HepG2 (cell line): ENCODE measurements around the gene RBM34. TPM values are rescaled to one million over a fixed set of nuclear protein-coding genes. Genes with fewer than 3 reads are reported as not detected.

ENCODE experiments used
- ATAC-seq: fragments of 200-7000 bp; cut with Tn5 transposase; 3 replicates; pipeline ENCODE4 v1.9.1; 2020; ENCODE audit warnings: mild to moderate bottlenecking, moderate library complexity
- Bru-seq: library from RNA; stranded (reverse); fragments of 400-500 nt; gene quantifications from one replicate; lab custom pipeline; 2021; lab: Mats Ljungman, UMichigan
- BruChase-seq, 2 experiments: library from RNA; stranded (reverse); fragments of 400-500 nt; gene quantifications; one replicate each; lab custom pipeline; 2021; lab: Mats Ljungman, UMichigan
- BruUV-seq: library from RNA; stranded (reverse); fragments of 400-500 nt; replicated peaks from 2 replicates; lab custom pipeline; 2021; lab: Mats Ljungman, UMichigan
- CTCF ChIA-PET: fragments of 300-600 bp; formaldehyde crosslinking; extraction: SDS; loops from one replicate; lab custom pipeline; 2021; ENCODE audit warnings: low total read pairs, inconsistent platforms, low intra/inter-chr PET ratio; lab: Yijun Ruan, JAX
- POLR2A ChIA-PET: fragments of 350-600 bp; sonication (Branson Sonifier 250); formaldehyde crosslinking; loops from one replicate; lab custom pipeline; 2020; ENCODE audit warnings: antibody characterized with exemption, inconsistent platforms; lab: Yijun Ruan, JAX
- DNase-seq: peaks from one replicate; pipeline ENCODE4 v3.0.0-alpha.2; 2015; ENCODE audit warnings: low spot score
- FAIRE-seq: peaks from 3 replicates; lab custom pipeline; 2011; peaks lifted over from hg19 to GRCh38; lab: Jason Lieb, UNC
- H2AFZ ChIP-seq: one replicate; pipeline ENCODE4 v1.6.1; 2011; ENCODE audit warnings: low read length, inconsistent platforms
- H3K27ac ChIP-seq: fragments of 300-600 bp; 3 replicates; pipeline ENCODE4 v1.8.0; 2011; ENCODE audit warnings: mixed run types, mild to moderate bottlenecking, mixed read lengths, low read length, inconsistent platforms; ENCODE audit not compliant: insufficient read depth; ENCODE audit errors: extremely low read length
- H3K27me3 ChIP-seq, 2 experiments: fragments of 200-600 bp in 1 of 2; 2 replicates in 1 of 2; 3 replicates in 1 of 2; pipeline versions ENCODE4 v1.6.0 to v1.8.0; 2011; ENCODE audit warnings: low read length in 2 of 2, mild to moderate bottlenecking in 2 of 2, moderate library complexity in 2 of 2, inconsistent platforms in 1 of 2; ENCODE audit not compliant: insufficient read depth in 2 of 2, control insufficient read depth in 1 of 2
- H3K36me3 ChIP-seq, 2 experiments: fragments of 200-600 bp in 1 of 2; replicated peaks in 1 of 2; 2 replicates in 1 of 2; 3 replicates in 1 of 2; pipeline versions ENCODE4 v1.5.1 to v1.8.0; 2011; ENCODE audit warnings: low read length in 2 of 2, inconsistent platforms in 1 of 2; ENCODE audit not compliant: insufficient read depth in 2 of 2, control insufficient read depth in 1 of 2
- H3K4me1 ChIP-seq: 2 replicates; pipeline ENCODE4 v1.5.1; 2012; ENCODE audit warnings: low read length, inconsistent platforms; ENCODE audit not compliant: insufficient read depth
- H3K4me2 ChIP-seq: 2 replicates; pipeline ENCODE4 v1.6.0; 2011; ENCODE audit warnings: low read depth, low read length, inconsistent platforms
- H3K4me3 ChIP-seq, 3 experiments: fragments of 200-600 bp in 1 of 3; sonication (generic), shearing (Covaris generic) in 1 of 3; replicated peaks in 1 of 3; 2 replicates each; pipeline ENCODE4 v1.5.1; 2011 to 2016; ENCODE audit warnings: low read length in 3 of 3, inconsistent platforms in 2 of 3, low read depth in 2 of 3, mild to moderate bottlenecking in 2 of 3, control low read depth in 1 of 3, mixed read lengths in 1 of 3; ENCODE audit not compliant: insufficient read depth in 1 of 3
- H3K79me2 ChIP-seq: one replicate; pipeline ENCODE4 v1.6.1; 2011; ENCODE audit warnings: low read length, inconsistent platforms; ENCODE audit not compliant: insufficient read depth
- H3K9ac ChIP-seq: 2 replicates; pipeline ENCODE4 v1.6.0; 2011; ENCODE audit warnings: mild to moderate bottlenecking, low read depth, low read length, inconsistent platforms; ENCODE audit not compliant: insufficient read depth
- H3K9me3 ChIP-seq: 2 replicates; pipeline ENCODE4 v1.5.1; 2012; ENCODE audit warnings: mild to moderate bottlenecking, low read length
- H4K20me1 ChIP-seq: 2 replicates; pipeline ENCODE4 v1.6.0; 2011; ENCODE audit warnings: inconsistent platforms, mild to moderate bottlenecking, low read length, moderate library complexity; ENCODE audit not compliant: insufficient read depth
- ATF6 ChIP-seq: sonication (generic); formaldehyde crosslinking; conservative IDR thresholded peaks from 2 replicates; pipeline ENCODE4 v1.4.0; 2020; ENCODE audit warnings: missing genetic modification reagents
- KLF9 ChIP-seq: IDR thresholded peaks from 2 replicates; pipeline ENCODE4 v1.6.1; 2016; ENCODE audit warnings: low read depth
- SOX13 ChIP-seq, 3 experiments: fragments of 450-650 bp in 1 of 3; sonication (generic) in 1 of 3; formaldehyde crosslinking in 1 of 3; IDR thresholded peaks in 2 of 3; conservative IDR thresholded peaks in 1 of 3; 2 replicates each; pipeline versions ENCODE4 v1.5.0 to v1.6.1; 2016 to 2020; ENCODE audit warnings: antibody characterized with exemption in 1 of 3, mild to moderate bottlenecking in 1 of 3, missing compliant biosample characterization in 1 of 3, missing genetic modification reagents in 1 of 3, moderate library complexity in 1 of 3
- SRSF1 ChIP-seq: fragments of 200-400 bp; formaldehyde crosslinking; optimal IDR thresholded peaks from 2 replicates; pipeline ENCODE3; 2017; ENCODE audit warnings: mild to moderate bottlenecking, low read depth, low read length, moderate library complexity
- ZBTB43 ChIP-seq: sonication (generic); formaldehyde crosslinking; conservative IDR thresholded peaks from 2 replicates; pipeline ENCODE4 v1.4.0; 2020; ENCODE audit warnings: missing genetic modification reagents
- ZNF224 ChIP-seq: sonication (generic); formaldehyde crosslinking; IDR thresholded peaks from 2 replicates; pipeline ENCODE4 v1.5.0; 2020; ENCODE audit warnings: mild to moderate bottlenecking, missing genetic modification reagents
- ZNF468 ChIP-seq: sonication (generic); formaldehyde crosslinking; IDR thresholded peaks from 2 replicates; pipeline ENCODE4 v1.8.0; 2022; ENCODE audit warnings: mild to moderate bottlenecking, moderate library complexity, missing genetic modification reagents
- ZNF839 ChIP-seq: sonication (generic); formaldehyde crosslinking; IDR thresholded peaks from 2 replicates; pipeline ENCODE4 v1.4.0; 2020; ENCODE audit warnings: missing genetic modification reagents, mild to moderate bottlenecking, borderline replicate concordance
- ZSCAN29 ChIP-seq: sonication (generic); formaldehyde crosslinking; conservative IDR thresholded peaks from 2 replicates; pipeline ENCODE4 v1.4.0; 2020; ENCODE audit warnings: mild to moderate bottlenecking, missing genetic modification reagents
- WGBS: methylation state at CpG from one replicate; pipeline ENCODE4 v1.1.6; 2017; ENCODE audit warnings: low lambda C conversion rate; 5-methylcytosine and 5-hydroxymethylcytosine counted together
- in situ Hi-C: cut with HindIII; loops from 2 replicates; pipeline ENCODE4 v1.10.0; 2017; ENCODE audit warnings: low pct_unique_long_range_greater_than_20kb; ENCODE audit not compliant: extremely low pct_ligation_motif_present
- intact Hi-C: fragments of 100-400 bp; cut with micrococcal nuclease; formaldehyde crosslinking; loops from one replicate; pipeline ENCODE4 v1.10.0; 2022; ENCODE audit not compliant: unreplicated experiment
- long read RNA-seq, 2 experiments: library from RNA in 1 of 2; library from polyadenylated mRNA in 1 of 2; stranded (forward) in 1 of 2; unstranded in 1 of 2; transcript quantifications; one replicate each; pipeline ENCODE4 v2.0.0, GENCODE V29; 2019 to 2022
- polyA minus RNA-seq, 3 experiments: library from RNA; depleted of rRNA, polyadenylated mRNA; stranded (reverse); fragments of >200 nt; gene quantifications; 2 replicates each; pipeline ENCODE4 v1.2.3, GENCODE V29; 2011; ENCODE audit warnings: low replicate concordance in 1 of 3
- polyA plus RNA-seq, 8 experiments: library from polyadenylated mRNA; depleted of rRNA in 3 of 8; stranded (reverse) in 7 of 8; unstranded in 1 of 8; fragments of >200 nt; fragmentation: Illumina TruSeq in 4 of 8; extraction: Trizol in 4 of 8; gene quantifications; 2 replicates each; pipeline versions ENCODE4 v1.2.1 to v1.2.3, GENCODE V29; 2011 to 2016; ENCODE audit warnings: low read depth in 4 of 8, missing spikeins in 1 of 8, mixed read lengths in 1 of 8; ENCODE audit not compliant: insufficient read depth in 1 of 8
- total RNA-seq, 5 experiments: library from RNA; depleted of rRNA; stranded (reverse); fragments of >200 nt; fragmentation: Illumina TruSeq; extraction: Trizol; gene quantifications; 2 replicates each; pipeline ENCODE4 v1.2.3, GENCODE V29; 2016; ENCODE audit warnings: low read depth in 1 of 5

RBM34 gene
- total RNA-seq (2016; rRNA removed; fragmentation: Illumina TruSeq; extraction: Trizol) (73.0 and 105 TPM in 2 replicates), polyA plus RNA-seq (2011; rRNA removed) (29.5 and 34.7 TPM in 2 replicates), polyA minus RNA-seq (2011; rRNA and poly(A)+ RNA removed; ENCODE audit: low replicate concordance) (14.6 and 22.5 TPM in 2 replicates), Bru-seq, nascent RNA (percentile 78 among the genes with signal in this experiment), BruChase-seq, experiment 1, labeled RNA remaining after a 6-hour chase (percentile 75 among the genes with signal in this experiment), BruChase-seq, experiment 2, labeled RNA remaining after a 2-hour chase (percentile 73 among the genes with signal in this experiment)
- 20.7 and 28.7 TPM in 2 replicates for total RNA-seq (2016; cell fraction: cytosol; rRNA removed; fragmentation: Illumina TruSeq; extraction: Trizol; ENCODE audit: low read depth)
- total RNA-seq (2016; cell fraction: insoluble cytoplasmic fraction; rRNA removed; fragmentation: Illumina TruSeq; extraction: Trizol) = 75.9 and 117 TPM in 2 replicates
- total RNA-seq (2016; cell fraction: membrane; rRNA removed; fragmentation: Illumina TruSeq; extraction: Trizol) = 40.3 and 46.0 TPM in 2 replicates
- total RNA-seq (2016; cell fraction: nucleus; rRNA removed; fragmentation: Illumina TruSeq; extraction: Trizol) = 53.9 and 58.5 TPM in 2 replicates
- polyA plus RNA-seq (2011; cell fraction: cytosol; rRNA removed) = 33.1 and 35.4 TPM in 2 replicates
- 17.2 and 19.6 TPM in 2 replicates for polyA plus RNA-seq (2011; cell fraction: nucleus; rRNA removed)
- 66.2 and 93.3 TPM in 2 replicates for polyA plus RNA-seq (2012)
- 25.6 and 27.5 TPM in 2 replicates for polyA plus RNA-seq (2016; cell fraction: cytosol; fragmentation: Illumina TruSeq; extraction: Trizol; ENCODE audit: low read depth)
- 124 and 129 TPM in 2 replicates for polyA plus RNA-seq (2016; cell fraction: insoluble cytoplasmic fraction; fragmentation: Illumina TruSeq; extraction: Trizol; ENCODE audit: low read depth)
- 42.1 and 46.7 TPM in 2 replicates for polyA plus RNA-seq (2016; cell fraction: membrane; fragmentation: Illumina TruSeq; extraction: Trizol; ENCODE audit: low read depth)
- 66.9 and 70.6 TPM in 2 replicates for polyA plus RNA-seq (2016; cell fraction: nucleus; fragmentation: Illumina TruSeq; extraction: Trizol; ENCODE audit: insufficient read depth, low read depth)
- 9.6 and 17.9 TPM in 2 replicates for polyA minus RNA-seq (2011; cell fraction: cytosol; rRNA and poly(A)+ RNA removed)
- polyA minus RNA-seq (2011; cell fraction: nucleus; rRNA and poly(A)+ RNA removed) = 50.9 and 51.7 TPM in 2 replicates
- long read RNA-seq, experiment 1, transcript RBM34-201 (11 exons, 2,054 nt) = major isoform, 19 of 36 reads
- long read RNA-seq, experiment 1, partial matches to known transcripts = 6 of 36 reads
- long read RNA-seq, experiment 1, other reads (novel, unspliced or antisense) = 8 of 36 reads
- long read RNA-seq, experiment 2, transcript RBM34-201 (11 exons, 2,054 nt) = major isoform, 28 of 72 reads
- long read RNA-seq, experiment 2, partial matches to known transcripts = 10 of 72 reads
- long read RNA-seq, experiment 2, other reads (novel, unspliced or antisense) = 33 of 72 reads

- Histone ChIP-seq H3K79me2 (peaks cover 41% of the 10 kb centered on the region), H3K4me1 (peaks cover 51% of the 10 kb centered on the region), H3K4me2 (peak within 1 kb of the TSS; percentile 77), H3K9me3 (no peaks in the 10 kb centered on the region), H2AFZ (peak within 1 kb of the TSS; percentile 44), H3K36me3 (peaks cover 4 to 23% of the 10 kb centered on the region in 2 experiments; a peak in 3 of 5 replicates), H3K27ac (peak within 1 kb of the TSS; percentile 85), H3K9ac (peak within 1 kb of the TSS; percentile 86), H3K4me3 (peak within 1 kb of the TSS; percentile 75 to 91 (median 76)), H4K20me1 (no peaks in the 10 kb centered on the region; the same call in 1 of the 2 replicates), H3K27me3 (no peaks in the 10 kb centered on the region)
- peak; percentile 89 for DNase-seq
- under 1% methylated on average over 38 of the region's 52 CpGs for WGBS
- in situ Hi-C loops (no loop called here), intact Hi-C loops (loop anchor here (5.0 to 10.0 kb wide), 3 partner anchors 34 to 664 kb away; partner anchors contain the start of gene TOMM20)
- ChIA-PET CTCF (no interaction called here), POLR2A (interaction anchor here (0.7 to 1.4 kb wide), 14 partner anchors 14 to 558 kb away, joined by 3 to 15 read pairs (median 3); partner anchors contain the start of gene TOMM20)
- ATAC-seq = peak; percentile 93
- FAIRE-seq = peak; percentile 48
- BruUV-seq = no TSS peak
- no peak for TF ChIP-seq ZNF839 (CRISPR knock-in tag)
- TF ChIP-seq ZBTB43 (CRISPR knock-in tag) = peak; percentile 91
- TF ChIP-seq ZSCAN29 (CRISPR knock-in tag) = no peak
- TF ChIP-seq ZNF468 (CRISPR knock-in tag) = no peak
- peak; percentile 77 for TF ChIP-seq SRSF1
- TF ChIP-seq KLF9 (CRISPR knock-in tag) = peak; percentile 81; the same call in 1 of the 2 replicates
- TF ChIP-seq ZNF224 (CRISPR knock-in tag) = peak; percentile 84; the same call in 1 of the 2 replicates
- no peak for TF ChIP-seq SOX13 (IDR thresholded peaks at IDR 0.05)
- TF ChIP-seq SOX13 (CRISPR knock-in tag; conservative IDR thresholded peaks at IDR 0.05 in 1 of 2, IDR thresholded peaks at IDR 0.05 in 1 of 2) = peak in 1 of 2 experiments; percentile 26; a peak in 2 of 4 replicates
- TF ChIP-seq ATF6 (CRISPR knock-in tag) = no peak
Measured at GRCh38 chr1:235160957-235161684, at the start of gene RBM34. RBM34 (minus strand) TSS chr1:235161250; CDS start chr1:235161226, 24 bp downstream.
